HL-60 (cell line): ENCODE results near the gene ZAR1.

ENCODE experiments used
- CTCF ChIP-seq: IDR thresholded peaks from one replicate; pipeline ENCODE4 v1.5.1; 2011; ENCODE audit warnings: low read length, control low read depth, inconsistent platforms; ENCODE audit not compliant: insufficient read depth
- POLR2AphosphoS5 ChIP-seq: IDR thresholded peaks from 2 replicates; pipeline ENCODE4 v1.6.1; 2012; ENCODE audit warnings: low read depth

DNA sequence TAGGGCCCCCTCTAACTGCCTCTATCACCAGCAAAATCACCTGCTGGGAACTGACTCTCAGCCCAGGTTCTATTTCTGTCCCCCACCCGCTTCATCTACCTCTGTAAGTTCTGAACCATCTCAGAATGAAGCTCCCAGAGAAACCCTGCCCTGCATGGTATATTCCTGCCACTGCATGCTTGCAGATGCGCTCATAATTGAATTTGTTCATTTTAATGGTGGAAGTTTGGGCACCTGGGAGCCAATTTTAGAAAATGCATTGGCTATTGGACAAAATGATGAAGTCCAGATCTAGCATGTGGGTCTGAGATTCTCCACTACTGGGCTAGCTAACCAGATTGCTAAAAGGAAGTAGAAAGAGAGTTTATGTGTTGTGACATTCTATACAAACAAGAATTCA, 35.5 kb upstream of the ZAR1 start:
- TF ChIP-seq CTCF = no peak
- no peak for TF ChIP-seq POLR2AphosphoS5
